ENCODE results near the gene DNAJC3.

Gene DNAJC3

GRCh38 chr13:95793018-95793555 lies 116.1 kb downstream of the DNAJC3 start:
- H4K20me1 ChIP-seq (ENCODE audit: control insufficient read depth, insufficient read depth, low read depth, low read length) = no peaks in the 10 kb centered on the region
- H3K27me3 ChIP-seq (ENCODE audit: control insufficient read depth, low read length) = no peaks in the 10 kb centered on the region
- H3K9me2 ChIP-seq (replicated peaks; ENCODE audit: control insufficient read depth, low read length) = no peaks in the 10 kb centered on the region
- TF ChIP-seq, protein P1, sequence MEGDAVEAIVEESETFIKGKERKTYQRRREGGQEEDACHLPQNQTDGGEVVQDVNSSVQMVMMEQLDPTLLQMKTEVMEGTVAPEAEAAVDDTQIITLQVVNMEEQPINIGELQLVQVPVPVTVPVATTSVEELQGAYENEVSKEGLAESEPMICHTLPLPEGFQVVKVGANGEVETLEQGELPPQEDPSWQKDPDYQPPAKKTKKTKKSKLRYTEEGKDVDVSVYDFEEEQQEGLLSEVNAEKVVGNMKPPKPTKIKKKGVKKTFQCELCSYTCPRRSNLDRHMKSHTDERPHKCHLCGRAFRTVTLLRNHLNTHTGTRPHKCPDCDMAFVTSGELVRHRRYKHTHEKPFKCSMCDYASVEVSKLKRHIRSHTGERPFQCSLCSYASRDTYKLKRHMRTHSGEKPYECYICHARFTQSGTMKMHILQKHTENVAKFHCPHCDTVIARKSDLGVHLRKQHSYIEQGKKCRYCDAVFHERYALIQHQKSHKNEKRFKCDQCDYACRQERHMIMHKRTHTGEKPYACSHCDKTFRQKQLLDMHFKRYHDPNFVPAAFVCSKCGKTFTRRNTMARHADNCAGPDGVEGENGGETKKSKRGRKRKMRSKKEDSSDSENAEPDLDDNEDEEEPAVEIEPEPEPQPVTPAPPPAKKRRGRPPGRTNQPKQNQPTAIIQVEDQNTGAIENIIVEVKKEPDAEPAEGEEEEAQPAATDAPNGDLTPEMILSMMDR (IDR thresholded peaks at IDR 0.05; ENCODE audit: low read depth, low read length, poor library complexity, severe bottlenecking) = no peak
- TF ChIP-seq EZH2phosphoT487 (IDR thresholded peaks at IDR 0.05; ENCODE audit: borderline replicate concordance, low read length) = no peak
- H3K27ac ChIP-seq (ENCODE audit: low read depth, low read length) = no peak overlapping the region
- no peaks in the 10 kb centered on the region for H3K79me2 ChIP-seq (ENCODE audit: control insufficient read depth, low read length)
- no peaks in the 10 kb centered on the region for H3K4me1 ChIP-seq (ENCODE audit: control insufficient read depth, low read length)
- no peak overlapping the region for H3K4me3 ChIP-seq (ENCODE audit: low read length)
- no peaks in the 10 kb centered on the region for H3K9me3 ChIP-seq (ENCODE audit: control insufficient read depth, insufficient read depth, low read length)
- no peak overlapping the region for H3K4me2 ChIP-seq (ENCODE audit: low read length)
- H3K36me3 ChIP-seq (ENCODE audit: control insufficient read depth, low read length) = peaks cover 36% of the 10 kb centered on the region
- 0 out of 2 replicates have a peak, but pooled peaks cover 2% of the 10 kb centered on the region for H3F3A ChIP-seq (ENCODE audit: control insufficient read depth, insufficient read depth)

- no peaks in the 10 kb centered on the region for H3K27me3 ChIP-seq (ENCODE audit: control insufficient read depth, low read length)
- TF ChIP-seq EZH2phosphoT487 (IDR thresholded peaks at IDR 0.05; ENCODE audit: borderline replicate concordance, low read length) = no peak
- TF ChIP-seq, protein P1 (IDR thresholded peaks at IDR 0.05; ENCODE audit: low read depth, low read length, poor library complexity, severe bottlenecking) = no peak
- H3F3A ChIP-seq (ENCODE audit: control insufficient read depth, insufficient read depth) = 0 out of 2 replicates have a peak, but pooled peaks cover 2% of the 10 kb centered on the region
- no peaks in the 10 kb centered on the region for H3K9me2 ChIP-seq (replicated peaks; ENCODE audit: control insufficient read depth, low read length)
- no peaks in the 10 kb centered on the region for H3K79me2 ChIP-seq (ENCODE audit: control insufficient read depth, low read length)
- peaks cover 29% of the 10 kb centered on the region for H3K36me3 ChIP-seq (ENCODE audit: control insufficient read depth, low read length)
- H3K4me2 ChIP-seq (ENCODE audit: low read length) = no peak overlapping the region
- H4K20me1 ChIP-seq (ENCODE audit: control insufficient read depth, insufficient read depth, low read depth, low read length) = no peaks in the 10 kb centered on the region
- no peak overlapping the region for H3K27ac ChIP-seq (ENCODE audit: low read depth, low read length)
- no peaks in the 10 kb centered on the region for H3K9me3 ChIP-seq (ENCODE audit: control insufficient read depth, insufficient read depth, low read length)
- H3K4me1 ChIP-seq (ENCODE audit: control insufficient read depth, low read length) = no peaks in the 10 kb centered on the region
- H3K4me3 ChIP-seq (ENCODE audit: low read length) = no peak overlapping the region
These were observed 116.8 kb downstream of the DNAJC3 start for GRCh38 chr13:95793781-95794180.

DNA sequence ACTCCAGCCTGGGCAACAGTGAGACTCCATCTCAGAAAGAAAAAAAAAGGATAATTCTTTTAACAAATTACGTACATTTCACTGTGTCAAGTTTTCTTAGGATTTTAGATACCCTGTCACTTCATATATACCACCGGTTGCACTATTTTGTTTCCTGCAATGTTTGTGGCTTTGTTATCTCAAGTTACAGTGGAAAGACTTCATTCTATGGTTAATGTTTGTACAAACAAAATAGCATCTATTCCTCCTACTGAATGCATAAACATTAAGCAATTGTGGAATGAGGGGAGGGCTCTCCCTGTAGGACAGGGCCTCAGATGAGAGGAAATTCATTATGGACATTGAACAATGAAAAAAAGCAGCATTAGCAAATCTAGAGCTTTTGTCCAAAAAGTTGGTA lies 120.1 kb downstream of the DNAJC3 start:
- peaks cover 9% of the 10 kb centered on the region; the same call in 1 of the 2 replicates for H3K36me3 ChIP-seq (ENCODE audit: control insufficient read depth, low read length)
- no peaks in the 10 kb centered on the region for H3K9me3 ChIP-seq (ENCODE audit: control insufficient read depth, insufficient read depth, low read length)
- no peaks in the 10 kb centered on the region for H3K27me3 ChIP-seq (ENCODE audit: control insufficient read depth, low read length)
- no peaks in the 10 kb centered on the region for H3K4me1 ChIP-seq (ENCODE audit: control insufficient read depth, low read length)
- 0 out of 2 replicates have a peak, but pooled peaks cover 2% of the 10 kb centered on the region for H3F3A ChIP-seq (ENCODE audit: control insufficient read depth, insufficient read depth)
- no peaks in the 10 kb centered on the region for H3K79me2 ChIP-seq (ENCODE audit: control insufficient read depth, low read length)
- H3K9me2 ChIP-seq (replicated peaks; ENCODE audit: control insufficient read depth, low read length) = no peaks in the 10 kb centered on the region
- TF ChIP-seq, protein P1 (IDR thresholded peaks at IDR 0.05; ENCODE audit: low read depth, low read length, poor library complexity, severe bottlenecking) = no peak
- no peak for TF ChIP-seq EZH2phosphoT487 (IDR thresholded peaks at IDR 0.05; ENCODE audit: borderline replicate concordance, low read length)
- H3K4me2 ChIP-seq (ENCODE audit: low read length) = no peak overlapping the region
- H4K20me1 ChIP-seq (ENCODE audit: control insufficient read depth, insufficient read depth, low read depth, low read length) = no peaks in the 10 kb centered on the region
- no peak overlapping the region for H3K27ac ChIP-seq (ENCODE audit: low read depth, low read length)
- no peak overlapping the region for H3K4me3 ChIP-seq (ENCODE audit: low read length)

All from DOHH2 (cell line).